HFF-Myc (cell line): ENCODE measurements around the gene MYLIP.
A peak's percentile ranks its signal among the peaks of the same experiment; 100 is the strongest.

Experiments
- DNase-seq: peaks from one replicate; pipeline ENCODE4 v3.0.0-alpha.2; 2011; ENCODE audit warnings: low read depth; ENCODE audit errors: extremely low read depth
- H3K4me3 ChIP-seq: replicated peaks from 2 replicates; pipeline ENCODE4 v1.5.1; 2011; ENCODE audit warnings: low read depth, mild to moderate bottlenecking, control low read depth, low read length
- TF ChIP-seq, protein P1 (sequence below): IDR thresholded peaks from 2 replicates; pipeline ENCODE4 v1.5.1; 2012; ENCODE audit warnings: mild to moderate bottlenecking, low read depth, low read length, control low read depth; ENCODE audit errors: missing control alignments

MYLIP gene

DNA sequence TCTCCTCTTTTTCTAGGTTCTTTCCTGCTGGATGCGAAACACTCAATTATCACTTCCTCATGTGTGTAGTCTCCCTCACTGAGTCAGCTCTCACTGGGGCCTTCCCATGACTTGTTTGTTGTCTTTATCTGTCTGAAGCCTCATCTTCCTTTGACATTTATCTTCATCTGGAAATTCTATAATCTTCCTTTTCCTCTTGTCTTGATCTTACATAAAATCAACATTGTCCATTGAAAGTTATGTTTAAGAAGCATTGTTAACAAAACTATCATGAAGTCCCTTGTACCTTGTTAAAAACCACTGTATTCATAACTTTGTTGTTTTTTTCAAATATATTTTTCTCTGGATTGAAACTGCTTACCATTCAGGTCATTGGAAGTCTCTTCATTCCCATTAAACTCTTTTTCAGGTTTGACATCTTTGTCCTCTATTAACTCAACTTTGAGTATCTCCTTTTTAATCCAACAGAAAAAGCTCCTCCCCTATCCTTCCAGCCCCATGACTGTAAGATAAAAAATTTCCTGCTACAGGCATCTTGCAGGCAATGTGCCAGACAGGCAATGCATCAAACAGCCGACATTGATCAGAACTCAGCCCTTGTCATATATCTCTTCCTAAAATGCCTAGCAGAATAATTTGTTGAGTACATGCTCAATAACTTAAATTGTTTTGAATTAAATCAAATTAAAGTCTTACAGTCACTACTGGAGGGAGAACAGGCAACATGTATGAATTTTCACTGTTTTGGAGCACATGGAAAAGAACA lies 34.8 kb downstream of the MYLIP start:
- H3K4me3 ChIP-seq, result no peak overlapping the region
- TF ChIP-seq, protein P1, sequence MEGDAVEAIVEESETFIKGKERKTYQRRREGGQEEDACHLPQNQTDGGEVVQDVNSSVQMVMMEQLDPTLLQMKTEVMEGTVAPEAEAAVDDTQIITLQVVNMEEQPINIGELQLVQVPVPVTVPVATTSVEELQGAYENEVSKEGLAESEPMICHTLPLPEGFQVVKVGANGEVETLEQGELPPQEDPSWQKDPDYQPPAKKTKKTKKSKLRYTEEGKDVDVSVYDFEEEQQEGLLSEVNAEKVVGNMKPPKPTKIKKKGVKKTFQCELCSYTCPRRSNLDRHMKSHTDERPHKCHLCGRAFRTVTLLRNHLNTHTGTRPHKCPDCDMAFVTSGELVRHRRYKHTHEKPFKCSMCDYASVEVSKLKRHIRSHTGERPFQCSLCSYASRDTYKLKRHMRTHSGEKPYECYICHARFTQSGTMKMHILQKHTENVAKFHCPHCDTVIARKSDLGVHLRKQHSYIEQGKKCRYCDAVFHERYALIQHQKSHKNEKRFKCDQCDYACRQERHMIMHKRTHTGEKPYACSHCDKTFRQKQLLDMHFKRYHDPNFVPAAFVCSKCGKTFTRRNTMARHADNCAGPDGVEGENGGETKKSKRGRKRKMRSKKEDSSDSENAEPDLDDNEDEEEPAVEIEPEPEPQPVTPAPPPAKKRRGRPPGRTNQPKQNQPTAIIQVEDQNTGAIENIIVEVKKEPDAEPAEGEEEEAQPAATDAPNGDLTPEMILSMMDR, result no peak
- no peak for DNase-seq

DNA sequence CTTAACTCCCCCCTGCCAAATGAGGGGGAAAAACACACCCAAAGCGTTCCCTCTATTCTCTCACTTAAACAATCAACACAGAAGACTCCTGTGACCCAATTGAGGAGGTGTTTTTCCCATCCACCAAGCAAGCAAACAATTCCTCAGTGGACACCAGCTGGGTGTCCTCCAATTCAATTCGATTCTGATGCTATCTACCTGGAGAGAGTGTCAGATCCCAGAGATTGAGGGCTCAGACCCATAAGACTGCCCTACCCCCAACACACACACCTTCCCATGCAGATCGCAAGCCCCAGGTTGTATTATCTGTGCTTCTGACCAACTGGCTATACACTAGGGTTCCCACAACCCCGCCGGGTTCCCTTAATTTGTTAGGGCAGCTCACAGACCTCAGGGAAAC lies 36.8 kb downstream of the MYLIP start:
- DNase-seq, result no peak
- TF ChIP-seq, protein P1, result no peak
- no peak overlapping the region for H3K4me3 ChIP-seq

DNA sequence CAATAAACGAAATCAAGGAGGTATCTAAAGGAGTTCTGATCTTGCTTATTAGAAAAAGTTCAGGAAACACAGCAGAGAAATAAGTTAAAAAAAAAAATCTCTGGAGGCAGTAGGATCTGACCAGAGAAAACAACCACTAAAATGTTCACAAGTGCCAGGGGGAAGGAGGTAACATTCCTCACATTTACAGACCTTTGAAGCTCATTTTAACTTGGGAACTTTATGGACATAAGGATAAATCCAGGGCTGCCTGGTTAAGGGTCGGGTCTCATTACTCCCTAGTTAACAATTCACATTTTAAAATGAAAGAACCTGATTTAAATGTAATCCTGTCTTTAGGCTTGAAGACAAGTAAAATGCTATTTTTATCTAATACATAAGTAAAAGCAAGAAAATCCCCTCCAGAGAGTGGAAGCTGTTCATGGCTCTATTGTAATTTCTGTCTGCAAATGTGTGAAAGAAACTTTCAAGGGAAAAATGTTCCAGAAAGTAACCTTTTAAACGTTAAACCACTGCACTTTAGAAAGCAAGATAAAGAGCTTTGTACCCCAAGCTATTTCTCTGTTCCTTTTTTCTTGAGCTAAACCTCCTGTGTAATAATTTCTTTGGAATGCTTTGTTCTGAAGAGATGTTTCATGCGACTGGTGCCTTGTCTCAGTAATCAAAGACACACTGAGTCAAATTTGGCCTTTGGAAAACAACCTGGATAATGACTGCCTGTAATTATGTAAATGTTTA lies 38.2 kb downstream of the MYLIP start:
- H3K4me3 ChIP-seq, result no peak overlapping the region
- DNase-seq, result no peak
- TF ChIP-seq, protein P1, result no peak

DNA sequence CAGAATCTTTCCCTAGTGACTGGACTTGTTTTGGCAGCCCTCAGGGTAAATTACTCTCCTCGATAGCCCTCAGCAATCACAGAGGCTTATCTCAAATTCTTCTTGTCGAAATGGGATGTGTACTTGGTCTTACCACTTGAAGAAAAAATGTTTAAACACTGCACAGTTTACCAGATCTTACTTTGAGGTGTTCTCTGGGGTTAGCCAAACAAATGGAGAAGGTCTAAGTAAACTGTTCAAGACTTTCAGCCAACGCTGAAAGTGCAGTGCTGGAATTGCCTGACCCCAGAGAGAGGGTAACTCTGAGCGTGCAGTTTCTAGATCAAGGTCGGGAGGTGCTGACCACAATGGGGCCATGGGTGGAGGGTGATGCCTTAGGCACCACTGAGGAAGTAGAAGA lies 39.2 kb downstream of the MYLIP start:
- no peak overlapping the region for H3K4me3 ChIP-seq
- no peak for DNase-seq
- TF ChIP-seq, protein P1, result no peak

GRCh38 chr6:16168858-16169257 lies 40.0 kb downstream of the MYLIP start:
- TF ChIP-seq, protein P1, result peak; percentile 48
- H3K4me3 ChIP-seq, result no peak overlapping the region
- DNase-seq, result no peak

GRCh38 chr6:16171400-16171799 lies 42.5 kb downstream of the MYLIP start:
- H3K4me3 ChIP-seq, result no peak overlapping the region
- TF ChIP-seq, protein P1, result no peak
- DNase-seq, result no peak
